IPS-11a (cell line): ENCODE results near the gene NGEF.
"Not testable (repeated sequence)": the region's sequence is repeated elsewhere in the genome, so short reads cannot be mapped to it uniquely, and the experiment has no call there.

Experiments
- H3K4me3 ChIP-seq: one replicate; pipeline ENCODE4 v1.5.1; 2013; ENCODE audit warnings: low read depth, low read length, control low read depth

NGEF gene

DNA sequence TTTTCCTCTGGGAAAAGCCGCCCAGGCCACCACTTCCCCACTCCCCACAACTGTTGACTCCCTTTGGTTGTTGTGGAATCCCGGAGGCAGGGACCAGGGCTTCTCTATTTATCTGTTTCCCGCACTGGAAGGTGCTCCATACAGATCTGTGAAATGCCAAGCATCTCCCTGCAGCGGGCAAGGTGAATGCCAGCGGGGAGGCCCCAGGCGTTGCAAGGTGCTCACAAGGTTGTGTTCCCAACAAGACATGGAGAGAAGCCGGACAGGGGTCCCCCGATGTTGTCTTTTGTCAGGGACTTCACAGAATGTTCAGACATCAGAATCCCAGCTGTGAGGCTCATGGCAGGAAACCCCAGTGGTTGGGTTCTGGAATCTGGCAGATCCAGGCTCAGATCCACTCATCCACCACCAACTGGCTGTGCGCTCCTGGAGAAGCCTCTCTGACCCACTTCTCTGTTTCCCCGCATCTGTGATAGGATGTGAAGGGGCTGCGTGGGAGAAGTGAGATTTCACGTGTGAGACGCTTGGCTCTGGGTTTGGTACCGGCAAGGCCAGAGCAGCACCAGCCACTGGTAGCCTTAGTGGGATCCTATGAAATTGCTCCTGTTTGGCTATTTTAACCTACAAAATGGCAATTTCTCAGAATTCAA lies 10.8 kb upstream of the NGEF start:
- H3K4me3 ChIP-seq = no peak overlapping the region

DNA sequence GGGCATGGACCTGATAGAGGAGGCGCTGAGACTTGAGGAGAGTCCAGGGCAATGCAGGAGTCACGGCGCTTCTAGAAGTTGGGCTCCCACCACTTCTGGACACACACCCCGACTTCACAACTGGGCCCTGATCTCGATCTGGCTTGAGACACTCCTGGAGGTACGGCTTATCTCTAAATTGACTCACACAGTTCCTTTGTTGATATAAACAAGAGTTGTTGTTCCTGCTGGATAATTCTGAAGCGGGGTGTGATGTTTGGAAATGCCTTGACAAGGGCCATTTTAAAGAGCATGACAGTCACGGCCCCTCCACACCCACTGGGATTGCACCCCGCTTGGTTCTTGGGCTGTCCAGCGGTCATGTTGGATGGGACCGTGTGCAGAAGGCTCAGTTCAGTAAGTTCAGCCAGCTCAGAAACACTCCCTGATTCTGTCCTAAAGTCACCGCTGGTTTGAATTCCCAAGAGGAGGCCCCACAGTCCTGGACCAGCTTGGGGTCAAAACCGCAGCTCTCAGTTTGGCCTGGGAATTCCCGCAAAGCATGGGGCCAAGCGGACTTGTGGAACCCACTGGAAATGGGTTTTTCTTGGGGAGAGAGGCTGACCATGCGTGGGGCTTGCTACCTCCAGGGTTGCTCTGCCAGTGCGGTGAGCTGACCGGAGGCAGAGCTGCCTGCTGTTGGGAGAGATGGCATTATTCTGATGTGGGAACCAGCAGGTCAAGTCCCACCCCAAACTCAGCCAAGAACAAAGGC lies 10.1 kb upstream of the NGEF start:
- H3K4me3 ChIP-seq = no peak overlapping the region

DNA sequence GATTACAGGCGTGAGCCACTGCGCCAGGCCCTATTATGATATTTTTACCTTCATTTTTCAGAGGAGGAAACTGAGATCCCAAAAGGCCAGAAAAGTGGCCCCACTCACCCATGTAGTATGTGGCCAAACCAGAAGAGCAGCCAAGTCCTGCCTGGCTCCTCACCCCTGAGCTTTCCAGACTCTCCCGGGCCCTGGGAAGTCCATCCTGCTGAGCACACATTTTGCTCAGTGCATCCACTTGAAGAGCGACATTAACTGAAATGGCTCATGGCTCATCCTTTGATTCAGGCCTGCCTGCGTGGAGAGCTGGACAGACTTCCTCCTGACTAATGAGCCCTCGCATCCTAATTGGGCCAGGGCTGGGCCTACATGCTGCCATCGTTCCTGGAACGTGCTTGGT lies 9.5 kb upstream of the NGEF start:
- no peak overlapping the region for H3K4me3 ChIP-seq

DNA sequence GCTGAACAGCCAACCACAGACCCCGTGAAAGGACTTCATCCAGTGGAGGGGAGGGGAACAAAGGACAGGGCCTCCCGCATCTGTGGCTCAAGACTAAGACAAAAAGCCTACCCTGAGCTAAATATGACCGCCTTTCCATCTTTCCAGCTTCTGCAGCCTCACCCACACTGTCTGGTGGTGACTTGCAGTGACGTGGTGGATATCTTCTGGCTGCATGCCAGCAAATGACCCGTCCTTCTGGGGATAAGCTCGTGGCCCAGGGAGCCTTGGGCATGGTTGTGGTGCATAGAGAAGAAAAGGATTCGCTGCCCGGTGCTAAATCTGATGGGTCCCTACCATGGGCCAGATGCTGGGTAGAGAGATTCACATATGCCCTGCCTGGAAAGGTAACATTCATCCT lies 8.7 kb upstream of the NGEF start:
- no peak overlapping the region for H3K4me3 ChIP-seq

DNA sequence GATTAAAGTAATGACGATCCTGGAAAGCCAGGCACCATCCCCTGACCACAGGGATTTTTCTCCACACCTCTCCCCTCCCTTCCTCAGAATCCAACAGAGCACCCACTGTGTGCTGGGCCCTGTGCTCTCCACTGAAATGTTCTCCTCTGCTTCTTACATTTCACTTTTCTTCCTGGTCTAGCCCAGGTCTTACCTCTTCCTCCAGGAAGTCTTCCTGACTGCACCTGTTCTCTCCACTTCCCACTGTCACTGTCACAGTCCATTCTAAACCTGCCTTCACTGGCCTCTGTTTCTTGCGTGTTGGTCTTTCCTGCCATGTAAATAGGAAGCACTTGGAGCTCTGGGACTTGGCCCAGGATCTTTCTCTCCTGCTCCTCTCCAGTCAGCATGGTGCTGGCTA lies 7.4 kb upstream of the NGEF start:
- H3K4me3 ChIP-seq = no peak overlapping the region

- H3K4me3 ChIP-seq = not testable (repeated sequence)
Measured at GRCh38 chr2:233019610-233020009, 6.6 kb upstream of the NGEF start.

GRCh38 chr2:233017947-233018346 lies 4.9 kb upstream of the NGEF start:
- H3K4me3 ChIP-seq = no peak overlapping the region

DNA sequence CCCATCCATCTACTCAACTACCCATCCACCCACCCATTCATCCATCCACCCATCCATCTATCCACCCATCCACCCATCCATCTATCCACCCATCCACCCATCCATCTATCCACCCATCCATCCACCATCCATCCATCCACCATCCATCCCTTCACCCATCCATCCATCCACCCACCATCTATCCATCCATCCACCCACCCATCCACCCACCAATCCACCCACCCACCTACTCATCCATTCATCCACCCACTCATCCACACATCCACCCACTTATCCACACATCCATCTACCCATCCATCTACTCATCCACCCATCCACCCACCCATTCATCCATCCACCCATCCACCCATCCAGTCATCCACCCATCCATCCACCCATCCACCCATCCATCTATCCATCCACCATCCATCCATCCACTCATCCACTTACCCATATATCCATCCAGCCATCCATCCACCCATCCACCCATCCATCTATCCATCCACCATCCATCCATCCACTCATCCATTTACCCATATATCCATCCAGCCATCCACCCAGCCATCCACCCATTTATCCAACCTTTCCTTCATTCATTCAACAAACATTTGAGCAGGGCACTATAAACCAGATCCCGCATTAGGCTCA lies 2.1 kb upstream of the NGEF start:
- no peak overlapping the region for H3K4me3 ChIP-seq

DNA sequence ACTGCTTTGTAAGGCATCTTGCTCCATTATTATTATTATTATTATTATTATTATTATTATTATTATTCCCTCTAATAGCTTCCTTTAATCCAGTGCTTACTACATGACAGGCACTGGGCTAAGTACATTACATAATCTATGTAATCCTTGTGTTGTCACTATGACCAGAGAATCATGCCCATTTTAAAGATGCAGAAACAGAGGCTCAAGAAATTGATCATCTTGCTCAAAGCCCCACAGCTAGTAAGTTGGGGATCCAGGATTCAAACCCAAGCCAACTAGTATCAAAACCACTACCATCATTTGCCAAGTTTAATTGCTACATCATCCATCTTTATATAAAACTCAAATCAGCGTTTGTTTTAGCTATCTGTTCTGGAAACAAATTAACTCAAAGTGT lies 594 bp upstream of the NGEF start:
- no peak overlapping the region for H3K4me3 ChIP-seq

DNA sequence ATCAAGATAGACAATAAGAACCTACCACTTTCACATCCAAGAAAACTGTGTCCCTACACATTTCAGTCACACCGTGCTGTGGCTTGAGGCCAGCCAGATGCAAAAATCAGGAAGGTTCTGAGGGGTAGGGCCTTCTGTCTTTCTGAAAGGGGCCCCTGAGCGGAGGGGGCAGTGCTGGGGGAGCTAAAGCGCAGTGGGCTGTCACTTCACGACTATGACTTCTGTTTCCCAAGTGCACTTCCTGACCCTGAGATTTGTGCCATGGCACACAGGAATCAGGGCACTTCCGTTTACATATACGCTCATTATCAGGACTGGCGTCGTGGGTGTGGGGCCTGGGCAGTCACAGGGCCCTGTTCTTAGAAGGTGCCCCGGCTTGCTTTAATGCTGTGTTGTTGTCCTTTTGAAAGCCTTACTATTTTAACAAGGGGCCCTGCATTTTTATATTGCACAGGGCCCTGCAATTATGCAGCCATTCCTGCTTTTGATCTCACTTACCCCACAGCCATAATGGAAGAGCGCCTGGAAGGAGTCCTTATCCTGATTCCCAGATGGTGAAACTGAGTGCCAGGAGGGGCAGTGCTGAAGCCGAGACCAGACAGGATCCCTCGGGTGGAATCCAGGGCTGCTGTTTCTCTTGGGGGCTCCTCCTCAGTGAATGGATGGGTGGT lies 620 bp downstream of the NGEF start:
- no peak overlapping the region for H3K4me3 ChIP-seq

GRCh38 chr2:233011702-233012131 lies 1.3 kb downstream of the NGEF start:
- H3K4me3 ChIP-seq = no peak overlapping the region

DNA sequence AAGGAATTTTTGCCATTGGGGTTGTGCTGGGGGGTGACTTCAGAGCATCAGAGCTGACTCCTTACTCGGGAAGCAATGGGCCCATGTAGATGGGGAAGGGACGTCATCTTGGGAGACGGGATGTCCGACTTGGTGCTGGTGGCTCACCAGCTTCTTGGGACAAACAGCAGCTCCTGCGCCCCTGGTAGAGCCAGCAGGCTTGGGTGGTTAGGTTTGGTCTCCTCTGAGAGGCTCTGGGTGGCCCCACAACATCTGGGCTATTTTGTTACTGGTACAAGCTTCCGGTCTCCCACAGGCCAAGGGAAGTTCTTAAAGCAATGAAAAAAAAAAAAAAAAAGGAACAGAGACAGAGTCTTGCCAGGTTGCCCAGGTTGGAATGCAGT lies 1.8 kb downstream of the NGEF start:
- no peak overlapping the region for H3K4me3 ChIP-seq

DNA sequence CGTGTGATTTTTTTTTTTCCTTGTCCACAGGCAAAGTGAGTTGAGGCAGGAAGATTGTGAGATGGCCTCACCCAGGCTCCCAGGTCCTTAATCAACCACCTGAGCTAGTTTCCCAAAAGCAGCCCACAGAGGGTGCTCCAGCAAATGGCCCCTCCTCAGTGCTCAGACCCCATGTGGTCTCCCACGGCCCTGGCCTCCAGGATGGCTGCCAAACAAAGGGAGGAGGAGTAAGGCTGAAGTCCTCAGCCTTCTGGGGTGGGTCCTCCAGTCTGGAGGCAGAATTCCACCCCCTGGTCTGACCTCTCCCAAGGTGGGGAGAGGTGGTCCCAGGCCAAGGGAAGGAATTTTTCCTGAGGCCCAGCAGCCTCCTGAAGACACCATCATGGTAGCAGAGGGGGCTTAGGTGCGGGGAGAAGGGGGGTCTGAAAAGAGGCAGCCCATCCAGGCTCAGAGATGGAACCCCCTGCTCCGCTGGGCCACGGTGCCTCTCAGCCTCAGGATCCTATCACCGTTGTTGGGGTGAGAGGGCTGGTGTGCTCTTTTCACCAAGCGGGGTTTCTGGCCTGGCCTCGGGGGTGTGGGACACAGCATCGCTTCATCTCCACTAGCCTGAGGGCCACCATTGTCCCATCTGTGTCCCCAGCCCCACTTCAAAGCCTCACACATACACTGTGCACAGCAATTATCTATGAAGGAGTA lies 2.3 kb downstream of the NGEF start:
- no peak overlapping the region for H3K4me3 ChIP-seq

DNA sequence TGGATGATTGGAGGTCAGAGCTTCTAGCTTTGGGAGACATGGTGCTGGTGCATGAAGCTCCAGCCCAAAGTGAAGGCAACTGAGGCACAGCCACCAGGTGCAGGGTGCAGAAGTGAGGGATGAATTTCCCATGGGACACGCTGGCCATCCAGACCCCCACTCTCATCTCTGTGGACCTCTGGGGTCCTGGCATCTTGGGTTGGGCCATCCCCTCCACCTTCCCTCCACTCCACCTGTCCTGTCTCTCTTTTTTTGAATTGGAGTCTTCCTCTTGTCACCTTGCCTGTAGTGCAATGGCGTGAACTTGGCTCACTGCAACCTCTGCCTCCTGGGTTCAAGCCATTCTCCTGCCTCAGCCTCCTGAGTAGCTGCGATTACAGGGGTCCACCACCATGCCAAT lies 3.4 kb downstream of the NGEF start:
- no peak overlapping the region for H3K4me3 ChIP-seq

- no peak overlapping the region for H3K4me3 ChIP-seq
Measured at GRCh38 chr2:233007739-233008138, 5.3 kb downstream of the NGEF start.

- H3K4me3 ChIP-seq = no peak overlapping the region
Measured at GRCh38 chr2:233007270-233007669, 5.8 kb downstream of the NGEF start.

GRCh38 chr2:233006648-233007047 lies 6.4 kb downstream of the NGEF start:
- H3K4me3 ChIP-seq = no peak overlapping the region

- no peak overlapping the region for H3K4me3 ChIP-seq
Measured at GRCh38 chr2:233005096-233005495, 8.0 kb downstream of the NGEF start.

- no peak overlapping the region for H3K4me3 ChIP-seq
Measured at GRCh38 chr2:233003658-233004555, 9.1 kb downstream of the NGEF start.
